ENCODE data around the gene SMIM30.
"Not testable (repeated sequence)": the region's sequence is repeated elsewhere in the genome, so short reads cannot be mapped to it uniquely, and the experiment has no call there.

SMIM30 gene

GRCh38 chr7:113118074-113118959, at the start of gene SMIM30:
SMIM30 (minus strand) TSS chr7:113118554; CDS start chr7:113117578, 976 bp downstream.
- peak; percentile 86 for DNase-seq

- not testable (repeated sequence) for DNase-seq
Observed at GRCh38 chr7:113166176-113166575, 47.8 kb upstream of the SMIM30 start.

- DNase-seq, result no peak
Observed at GRCh38 chr7:113161050-113161449, 42.7 kb upstream of the SMIM30 start.

- peak; percentile 20 for DNase-seq
Observed at GRCh38 chr7:113159746-113160339, 41.5 kb upstream of the SMIM30 start.

GRCh38 chr7:113158756-113159155, 40.4 kb upstream of the SMIM30 start:
- no peak for DNase-seq

GRCh38 chr7:113154117-113154516, 35.8 kb upstream of the SMIM30 start:
- no peak for DNase-seq

- DNase-seq, result no peak
Observed at GRCh38 chr7:113144817-113145216, 26.5 kb upstream of the SMIM30 start.

GRCh38 chr7:113143486-113144257, 25.3 kb upstream of the SMIM30 start:
- DNase-seq, result no peak

- DNase-seq, result no peak
Observed at GRCh38 chr7:113142385-113143119, 24.2 kb upstream of the SMIM30 start.

GRCh38 chr7:113141803-113142202, 23.4 kb upstream of the SMIM30 start:
- no peak for DNase-seq

- DNase-seq, result no peak
Observed at GRCh38 chr7:113140956-113141355, 22.6 kb upstream of the SMIM30 start.

GRCh38 chr7:113137241-113137640, 18.9 kb upstream of the SMIM30 start:
- DNase-seq, result no peak

- no peak for DNase-seq
Observed at GRCh38 chr7:113134025-113134424, 15.7 kb upstream of the SMIM30 start.

- no peak for DNase-seq
Observed at GRCh38 chr7:113131367-113131766, 13.0 kb upstream of the SMIM30 start.

GRCh38 chr7:113128031-113128430, 9.7 kb upstream of the SMIM30 start:
- no peak for DNase-seq

GRCh38 chr7:113125728-113126127, 7.4 kb upstream of the SMIM30 start:
- DNase-seq, result no peak

GRCh38 chr7:113122744-113123143, 4.4 kb upstream of the SMIM30 start:
- DNase-seq, result no peak

- DNase-seq, result no peak
Observed at GRCh38 chr7:113120647-113121046, 2.3 kb upstream of the SMIM30 start.

- no peak for DNase-seq
Observed at GRCh38 chr7:113119429-113119828, 1.1 kb upstream of the SMIM30 start.

GRCh38 chr7:113117374-113117774, 980 bp downstream of the SMIM30 start:
- DNase-seq, result not testable (repeated sequence)

GRCh38 chr7:113113912-113114311, 4.4 kb downstream of the SMIM30 start:
- DNase-seq, result no peak

GRCh38 chr7:113109718-113110117, 8.6 kb downstream of the SMIM30 start:
- DNase-seq, result no peak

GRCh38 chr7:113100121-113100603, 18.2 kb downstream of the SMIM30 start:
- DNase-seq, result peak; percentile 50
